ENCODE measurements around the gene CBLC. TPM values are rescaled to one million over a fixed set of nuclear protein-coding genes. Genes with fewer than 3 reads are reported as not detected.
"Not testable (repeated sequence)": the region's sequence is repeated elsewhere in the genome, so short reads cannot be mapped to it uniquely, and the experiment has no call there.

Gene CBLC
- total RNA-seq, 1 donor, result under 0.01 TPM

GRCh38 chr19:44819246-44819832 lies 41.6 kb downstream of the CBLC start:
- H3K4me3 ChIP-seq (ENCODE audit: low read depth, low read length), result no peak overlapping the region
- no peak for DNase-seq (ENCODE audit: low read depth)
- no peak for TF ChIP-seq CTCF (IDR thresholded peaks at IDR 0.05; ENCODE audit: insufficient read depth, low read depth, low read length)

GRCh38 chr19:44820648-44821609 lies 43.2 kb downstream of the CBLC start:
- no peak for TF ChIP-seq CTCF (IDR thresholded peaks at IDR 0.05; ENCODE audit: insufficient read depth, low read depth, low read length)
- DNase-seq (ENCODE audit: low read depth), result no peak
- H3K4me3 ChIP-seq (ENCODE audit: low read depth, low read length), result no peak overlapping the region

GRCh38 chr19:44822177-44822576 lies 44.5 kb downstream of the CBLC start:
- H3K4me3 ChIP-seq (ENCODE audit: low read depth, low read length), result no peak overlapping the region
- no peak for TF ChIP-seq CTCF (IDR thresholded peaks at IDR 0.05; ENCODE audit: insufficient read depth, low read depth, low read length)
- DNase-seq (ENCODE audit: low read depth), result no peak

GRCh38 chr19:44822670-44823372 lies 45.1 kb downstream of the CBLC start:
- no peak for DNase-seq (ENCODE audit: low read depth)
- no peak overlapping the region for H3K4me3 ChIP-seq (ENCODE audit: low read depth, low read length)
- TF ChIP-seq CTCF (IDR thresholded peaks at IDR 0.05; ENCODE audit: insufficient read depth, low read depth, low read length), result no peak

GRCh38 chr19:44823373-44823698 lies 45.6 kb downstream of the CBLC start:
- no peak for TF ChIP-seq CTCF (IDR thresholded peaks at IDR 0.05; ENCODE audit: insufficient read depth, low read depth, low read length)
- DNase-seq (ENCODE audit: low read depth), result no peak

GRCh38 chr19:44824761-44825160 lies 47.1 kb downstream of the CBLC start:
- no peak for DNase-seq (ENCODE audit: low read depth)
- TF ChIP-seq CTCF (IDR thresholded peaks at IDR 0.05; ENCODE audit: insufficient read depth, low read depth, low read length), result no peak

More at GRCh38 chr19:44823373-44823698, 45.6 kb downstream of the CBLC start:
- H3K4me3 ChIP-seq (ENCODE audit: low read depth, low read length), result no peak overlapping the region

GRCh38 chr19:44832875-44833274 lies 55.2 kb downstream of the CBLC start:
- not testable (repeated sequence) for DNase-seq (ENCODE audit: low read depth); H3K4me3 ChIP-seq (ENCODE audit: low read depth, low read length)

More at GRCh38 chr19:44824761-44825160, 47.1 kb downstream of the CBLC start:
- H3K4me3 ChIP-seq (ENCODE audit: low read depth, low read length), result no peak overlapping the region

- H3K4me3 ChIP-seq (ENCODE audit: low read depth, low read length); DNase-seq (ENCODE audit: low read depth): not testable (repeated sequence)
Observed at GRCh38 chr19:44834399-44834798, 56.7 kb downstream of the CBLC start.
